ENCODE results near the gene GRAMD1A. TPM values are rescaled to one million over a fixed set of nuclear protein-coding genes. Genes with fewer than 3 reads are reported as not detected.

GRAMD1A gene
- total RNA-seq, 1 experiment from 2014 or later, result 125 TPM

DNA sequence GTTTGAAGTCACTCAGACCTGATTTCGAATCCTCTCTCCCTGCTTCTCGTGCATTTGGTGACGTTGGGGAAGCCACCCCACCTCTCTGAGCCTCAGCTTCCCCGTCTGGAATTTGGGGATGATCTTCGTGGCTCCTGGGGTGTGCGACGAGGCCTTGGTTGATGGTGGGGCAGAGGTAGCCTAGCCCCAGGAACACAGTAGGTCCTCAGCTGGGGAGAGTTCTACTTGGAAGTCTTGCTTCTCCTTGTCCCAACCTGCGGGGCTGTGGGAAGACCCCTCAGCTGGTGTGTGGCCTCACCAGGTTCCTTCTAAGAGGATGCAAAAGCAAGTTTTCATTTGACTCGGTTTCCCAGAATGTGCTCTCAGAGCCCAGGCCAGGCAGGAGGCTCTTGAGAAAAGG lies 54.5 kb downstream of the GRAMD1A start:
- Mint-ChIP-seq H3K27ac (no peak overlapping the region), H3K36me3 (ENCODE audit: insufficient read depth in 1 of 3, low read depth in 3 of 3) (peaks cover 4 to 15% (median 10%) of the 10 kb centered on the region in 3 experiments; a peak in 4 of 7 replicates), H3K27me3 (ENCODE audit: low read depth) (peaks cover 4% of the 10 kb centered on the region; the same call in 1 of the 2 replicates), H3K4me3 (no peak overlapping the region), H3K9me3 (no peaks in the 10 kb centered on the region), H3K4me1 (peaks cover 20 to 29% of the 10 kb centered on the region in 2 experiments)
- H3K4ac ChIP-seq (ENCODE audit: low read depth, low read length), result no peak overlapping the region
- H2AFZ ChIP-seq (ENCODE audit: low read length), result no peak overlapping the region
- H4K5ac ChIP-seq (ENCODE audit: insufficient read length, low read depth, low read length), result no peak overlapping the region
- no peak overlapping the region for H3K56ac ChIP-seq (ENCODE audit: insufficient read length, low read depth, low read length)
- H2BK15ac ChIP-seq (ENCODE audit: low read depth, low read length), result no peak overlapping the region
- no peak overlapping the region for H3K23ac ChIP-seq (ENCODE audit: insufficient read length, low read depth, low read length)
- no peaks in the 10 kb centered on the region for H3K9me3 ChIP-seq (ENCODE audit: control insufficient read depth, low read depth, low read length)
- no peaks in the 10 kb centered on the region for H3K23me2 ChIP-seq (ENCODE audit: insufficient read length, low read depth, low read length, poor library complexity, severe bottlenecking)
- no peak overlapping the region for H2AK5ac ChIP-seq (ENCODE audit: insufficient read length, low read length)
- no peak overlapping the region for H2BK20ac ChIP-seq (ENCODE audit: low read depth, low read length, poor library complexity, severe bottlenecking)
- no peaks in the 10 kb centered on the region for H3K79me2 ChIP-seq (ENCODE audit: insufficient read depth, low read length)
- no peak overlapping the region for H3K18ac ChIP-seq (ENCODE audit: insufficient read length, low read depth, low read length)
- TF ChIP-seq, protein P1, sequence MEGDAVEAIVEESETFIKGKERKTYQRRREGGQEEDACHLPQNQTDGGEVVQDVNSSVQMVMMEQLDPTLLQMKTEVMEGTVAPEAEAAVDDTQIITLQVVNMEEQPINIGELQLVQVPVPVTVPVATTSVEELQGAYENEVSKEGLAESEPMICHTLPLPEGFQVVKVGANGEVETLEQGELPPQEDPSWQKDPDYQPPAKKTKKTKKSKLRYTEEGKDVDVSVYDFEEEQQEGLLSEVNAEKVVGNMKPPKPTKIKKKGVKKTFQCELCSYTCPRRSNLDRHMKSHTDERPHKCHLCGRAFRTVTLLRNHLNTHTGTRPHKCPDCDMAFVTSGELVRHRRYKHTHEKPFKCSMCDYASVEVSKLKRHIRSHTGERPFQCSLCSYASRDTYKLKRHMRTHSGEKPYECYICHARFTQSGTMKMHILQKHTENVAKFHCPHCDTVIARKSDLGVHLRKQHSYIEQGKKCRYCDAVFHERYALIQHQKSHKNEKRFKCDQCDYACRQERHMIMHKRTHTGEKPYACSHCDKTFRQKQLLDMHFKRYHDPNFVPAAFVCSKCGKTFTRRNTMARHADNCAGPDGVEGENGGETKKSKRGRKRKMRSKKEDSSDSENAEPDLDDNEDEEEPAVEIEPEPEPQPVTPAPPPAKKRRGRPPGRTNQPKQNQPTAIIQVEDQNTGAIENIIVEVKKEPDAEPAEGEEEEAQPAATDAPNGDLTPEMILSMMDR (conservative IDR thresholded peaks at IDR 0.05), result no peak
- H3K27ac ChIP-seq (ENCODE audit: insufficient read length, low read depth, low read length), result no peak overlapping the region
- no peaks in the 10 kb centered on the region for H3K4me1 ChIP-seq (ENCODE audit: insufficient read depth, low read length)
- no peak overlapping the region for H4K91ac ChIP-seq (ENCODE audit: insufficient read length, low read depth, low read length)
- no peaks in the 10 kb centered on the region for H4K20me1 ChIP-seq (ENCODE audit: control insufficient read depth, insufficient read depth, insufficient read length)
- no CpG with 5 or more reads among the region's 9 CpGs for WGBS (ENCODE audit: extremely low coverage, insufficient read length, low lambda C conversion rate)
- H3K14ac ChIP-seq (ENCODE audit: insufficient read depth, low read length), result no peak overlapping the region; the same call in 1 of the 2 replicates
- no peak for DNase-seq
- no peaks in the 10 kb centered on the region for H3K27me3 ChIP-seq (ENCODE audit: insufficient read depth, low read length)
- no peak overlapping the region for H3K9ac ChIP-seq (ENCODE audit: extremely low read depth, insufficient read length, low read length)
- H2BK12ac ChIP-seq (ENCODE audit: insufficient read length, low read depth, low read length), result no peak overlapping the region
- no peak overlapping the region for H4K8ac ChIP-seq (replicated peaks; ENCODE audit: insufficient read length, low read depth, low read length)
- H3T11ph ChIP-seq (ENCODE audit: low read length), result no peak overlapping the region
- H2BK5ac ChIP-seq (ENCODE audit: insufficient read length, low read length), result no peak overlapping the region
- no peak overlapping the region for H3K4me2 ChIP-seq (ENCODE audit: insufficient read depth, insufficient read length, low read length)
- no peak overlapping the region for H2BK120ac ChIP-seq (ENCODE audit: low read depth, low read length, poor library complexity, severe bottlenecking)
- no peaks in the 10 kb centered on the region for H3K79me1 ChIP-seq (ENCODE audit: insufficient read depth, low read depth, low read length, poor library complexity, severe bottlenecking)
